GM19025 (cell line): Measurements from ENCODE around the gene ARPP19.
"Not testable (repeated sequence)": the region's sequence is repeated elsewhere in the genome, so short reads cannot be mapped to it uniquely, and the experiment has no call there.

Experiments
- ATAC-seq: cut with Tn5 transposase; IDR thresholded peaks from one replicate; pipeline ENCODE4 v1.9.1; 2021; ENCODE audit warnings: mild to moderate bottlenecking, low read depth, moderate library complexity; ENCODE audit not compliant: unreplicated experiment

Gene ARPP19

GRCh38 chr15:52568601-52569585 is at the start of gene ARPP19:
TSS of gene ARPP19 (minus strand) at chr15:52569030. CDS start at chr15:52568892, 138 bp downstream.
- ATAC-seq = peak; percentile 52

- no peak for ATAC-seq
Observed at GRCh38 chr15:52617026-52617425, 48.2 kb upstream of the ARPP19 start.

GRCh38 chr15:52615302-52615701 is 46.5 kb upstream of the ARPP19 start:
- no peak for ATAC-seq

- no peak for ATAC-seq
Observed at GRCh38 chr15:52609593-52609992, 40.8 kb upstream of the ARPP19 start.

GRCh38 chr15:52584414-52584813 is 15.6 kb upstream of the ARPP19 start:
- no peak for ATAC-seq

GRCh38 chr15:52579852-52580251 is 11.0 kb upstream of the ARPP19 start:
- ATAC-seq = no peak

GRCh38 chr15:52576692-52577091 is 7.9 kb upstream of the ARPP19 start:
- ATAC-seq = no peak

- ATAC-seq = not testable (repeated sequence)
Observed at GRCh38 chr15:52575573-52575972, 6.7 kb upstream of the ARPP19 start.

GRCh38 chr15:52575072-52575471 is 6.2 kb upstream of the ARPP19 start:
- ATAC-seq = no peak

GRCh38 chr15:52574623-52575022 is 5.8 kb upstream of the ARPP19 start:
- ATAC-seq = not testable (repeated sequence)

GRCh38 chr15:52567871-52568600 is 794 bp downstream of the ARPP19 start:
- ATAC-seq = no peak

GRCh38 chr15:52566889-52567288 is 1.9 kb downstream of the ARPP19 start:
- ATAC-seq = no peak

GRCh38 chr15:52565417-52566358 is 3.1 kb downstream of the ARPP19 start:
- ATAC-seq = peak; percentile 35

- no peak for ATAC-seq
Observed at GRCh38 chr15:52563501-52564060, 5.2 kb downstream of the ARPP19 start.

- ATAC-seq = no peak
Observed at GRCh38 chr15:52559575-52559974, 9.3 kb downstream of the ARPP19 start.

GRCh38 chr15:52559022-52559421 is 9.8 kb downstream of the ARPP19 start:
- no peak for ATAC-seq

GRCh38 chr15:52558196-52558595 is 10.6 kb downstream of the ARPP19 start:
- ATAC-seq = peak; percentile 89

- no peak for ATAC-seq
Observed at GRCh38 chr15:52557274-52557641, 11.6 kb downstream of the ARPP19 start.

GRCh38 chr15:52556524-52557273 is 12.1 kb downstream of the ARPP19 start:
- no peak for ATAC-seq
